Bronchial epithelial cell (primary cell): Measurements from ENCODE around the gene ATG10. TPM values are rescaled to one million over a fixed set of nuclear protein-coding genes. Genes with fewer than 3 reads are reported as not detected.
A peak's percentile ranks its signal among the peaks of the same experiment; 100 is the strongest.
"Not testable (repeated sequence)": the region's sequence is repeated elsewhere in the genome, so short reads cannot be mapped to it uniquely, and the experiment has no call there.

ENCODE experiments used
- DNase-seq: peaks from one replicate; pipeline ENCODE4 v3.0.0-alpha.2; 2010; ENCODE audit warnings: low read depth
- FAIRE-seq: peaks from 2 replicates; lab custom pipeline; 2011; peaks lifted over from hg19 to GRCh38; lab: Jason Lieb, UNC
- H3K27me3 ChIP-seq: 2 replicates; pipeline ENCODE4 v1.5.1; 2011; ENCODE audit warnings: low read length; ENCODE audit not compliant: control insufficient read depth, insufficient read depth
- H3K36me3 ChIP-seq: 2 replicates; pipeline ENCODE4 v1.5.1; 2011; ENCODE audit warnings: low read length; ENCODE audit not compliant: control insufficient read depth, insufficient read depth
- H3K4me3 ChIP-seq: 2 replicates; pipeline ENCODE4 v1.5.1; 2011; ENCODE audit warnings: mild to moderate bottlenecking, low read depth, low read length, control low read depth
- total RNA-seq: library from RNA; depleted of rRNA; stranded (reverse); fragments of >200 nt; gene quantifications from 2 replicates; pipeline ENCODE4 v1.2.1, GENCODE V29; 2014
- TF ChIP-seq, protein P1 (sequence below): IDR thresholded peaks from 2 replicates; pipeline ENCODE4 v1.5.1; 2011; ENCODE audit warnings: mild to moderate bottlenecking, moderate library complexity, low read length, control low read depth, inconsistent platforms; ENCODE audit not compliant: insufficient read depth, severe bottlenecking

The ATG10 gene
- total RNA-seq, 1 donor from 2014 or later, result 9.7 TPM

DNA sequence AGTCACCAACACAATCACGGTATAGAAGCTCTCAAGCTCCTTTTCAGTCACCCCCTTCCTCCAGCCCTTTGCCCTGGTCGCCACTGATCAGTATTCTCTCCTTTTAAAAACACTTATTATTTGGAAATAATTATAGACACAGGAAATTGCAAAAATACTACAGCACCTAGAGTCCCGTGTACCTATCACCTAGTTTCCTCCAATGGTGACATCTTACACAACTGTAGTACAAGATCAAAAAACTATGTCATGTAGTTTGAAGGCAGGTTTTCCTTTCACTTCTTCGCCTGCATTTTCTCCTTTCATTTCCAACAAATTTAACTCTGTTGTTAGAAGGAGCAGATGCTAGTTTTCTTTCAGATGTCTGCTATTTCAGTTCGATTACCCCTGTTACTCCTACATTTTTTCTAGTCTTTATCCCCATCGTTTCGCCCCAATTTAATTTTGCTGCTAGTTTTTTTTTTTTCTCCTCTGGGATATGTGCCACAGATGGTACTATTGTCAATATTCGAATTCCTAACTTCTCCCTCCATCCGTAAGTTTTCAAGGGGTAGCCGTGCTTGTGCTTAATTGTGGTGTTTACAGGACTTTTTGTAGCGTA is 612 bp upstream of the ATG10 start:
- H3K36me3 ChIP-seq, result no peaks in the 10 kb centered on the region
- FAIRE-seq (no peak), DNase-seq (peak; percentile 28)
- no peaks in the 10 kb centered on the region for H3K27me3 ChIP-seq
- TF ChIP-seq, protein P1, sequence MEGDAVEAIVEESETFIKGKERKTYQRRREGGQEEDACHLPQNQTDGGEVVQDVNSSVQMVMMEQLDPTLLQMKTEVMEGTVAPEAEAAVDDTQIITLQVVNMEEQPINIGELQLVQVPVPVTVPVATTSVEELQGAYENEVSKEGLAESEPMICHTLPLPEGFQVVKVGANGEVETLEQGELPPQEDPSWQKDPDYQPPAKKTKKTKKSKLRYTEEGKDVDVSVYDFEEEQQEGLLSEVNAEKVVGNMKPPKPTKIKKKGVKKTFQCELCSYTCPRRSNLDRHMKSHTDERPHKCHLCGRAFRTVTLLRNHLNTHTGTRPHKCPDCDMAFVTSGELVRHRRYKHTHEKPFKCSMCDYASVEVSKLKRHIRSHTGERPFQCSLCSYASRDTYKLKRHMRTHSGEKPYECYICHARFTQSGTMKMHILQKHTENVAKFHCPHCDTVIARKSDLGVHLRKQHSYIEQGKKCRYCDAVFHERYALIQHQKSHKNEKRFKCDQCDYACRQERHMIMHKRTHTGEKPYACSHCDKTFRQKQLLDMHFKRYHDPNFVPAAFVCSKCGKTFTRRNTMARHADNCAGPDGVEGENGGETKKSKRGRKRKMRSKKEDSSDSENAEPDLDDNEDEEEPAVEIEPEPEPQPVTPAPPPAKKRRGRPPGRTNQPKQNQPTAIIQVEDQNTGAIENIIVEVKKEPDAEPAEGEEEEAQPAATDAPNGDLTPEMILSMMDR, result no peak
- peak overlapping the region; percentile 82 for H3K4me3 ChIP-seq

DNA sequence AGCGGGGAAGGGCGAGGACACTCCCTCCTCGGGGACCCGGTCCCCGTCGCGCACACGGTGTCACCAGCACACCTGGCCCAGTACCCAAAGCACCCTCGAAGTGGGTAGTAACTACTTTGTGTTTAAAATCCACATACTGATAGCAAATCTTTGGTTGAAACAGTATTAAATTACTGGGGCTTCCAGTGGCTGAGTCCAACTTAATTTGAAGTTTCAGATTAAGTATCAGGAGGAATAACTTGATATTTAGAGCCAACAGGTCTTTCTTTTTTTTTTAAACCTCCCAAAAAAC is 615 bp downstream of the ATG10 start:
- DNase-seq (no peak), FAIRE-seq (no peak)
- Histone ChIP-seq H3K36me3 (no peaks in the 10 kb centered on the region), H3K27me3 (no peaks in the 10 kb centered on the region), H3K4me3 (peak overlapping the region; percentile 82)
- TF ChIP-seq, protein P1, result no peak

DNA sequence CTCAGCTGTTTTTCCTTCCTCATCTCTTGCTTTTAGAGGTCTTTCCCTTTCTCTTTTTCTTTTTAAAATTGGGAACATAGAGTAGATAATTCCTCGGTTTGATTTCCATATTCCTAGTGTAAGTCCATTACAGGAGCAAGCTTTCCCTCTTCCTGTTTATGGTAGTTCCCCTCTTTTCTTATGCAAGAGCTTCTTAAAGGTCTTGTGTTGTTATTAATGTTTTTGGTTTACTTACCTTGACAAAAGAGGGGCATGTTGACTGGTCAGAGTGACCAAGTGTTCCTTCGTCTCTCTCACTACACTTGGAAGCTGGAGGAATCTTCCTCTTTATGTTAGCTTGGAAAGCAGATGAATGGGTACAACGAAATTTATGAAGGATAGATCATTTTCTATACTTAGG is 8.3 kb downstream of the ATG10 start:
- Histone ChIP-seq H3K36me3 (no peaks in the 10 kb centered on the region), H3K4me3 (no peak overlapping the region), H3K27me3 (no peaks in the 10 kb centered on the region)
- no peak for FAIRE-seq
- TF ChIP-seq, protein P1, result no peak
- DNase-seq, result no peak

DNA sequence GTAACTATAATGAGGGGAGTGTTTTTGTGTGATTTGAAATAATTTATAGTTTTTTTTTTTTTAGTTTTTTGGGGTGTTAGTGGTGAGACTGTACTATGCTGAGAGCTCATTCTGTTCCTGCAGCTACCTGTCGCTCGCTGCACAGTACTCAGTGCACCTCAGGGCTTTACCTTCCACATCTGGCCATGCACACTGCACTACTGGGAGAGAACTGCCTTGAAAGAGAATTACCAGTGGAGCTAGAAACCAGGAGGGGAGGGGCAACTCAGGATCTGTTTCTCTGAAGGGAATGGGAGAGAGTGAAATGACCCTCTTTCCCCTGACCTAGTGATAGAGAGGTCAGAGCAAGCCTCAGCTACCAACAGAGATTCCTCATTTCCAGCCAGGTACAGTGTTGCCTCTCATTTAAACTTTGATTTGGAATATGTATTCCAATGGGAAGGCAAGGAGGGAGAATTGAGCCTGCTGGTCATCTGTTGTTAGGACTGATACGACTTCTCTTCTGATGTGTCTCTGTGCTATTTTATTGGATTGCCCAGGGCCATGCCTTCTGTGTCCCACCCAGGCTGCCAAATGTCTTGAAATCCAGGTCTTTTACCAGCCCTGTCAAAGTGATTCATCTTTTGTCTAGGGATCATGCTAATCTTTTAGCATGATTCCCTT is 8.9 kb downstream of the ATG10 start:
- DNase-seq, result no peak

DNA sequence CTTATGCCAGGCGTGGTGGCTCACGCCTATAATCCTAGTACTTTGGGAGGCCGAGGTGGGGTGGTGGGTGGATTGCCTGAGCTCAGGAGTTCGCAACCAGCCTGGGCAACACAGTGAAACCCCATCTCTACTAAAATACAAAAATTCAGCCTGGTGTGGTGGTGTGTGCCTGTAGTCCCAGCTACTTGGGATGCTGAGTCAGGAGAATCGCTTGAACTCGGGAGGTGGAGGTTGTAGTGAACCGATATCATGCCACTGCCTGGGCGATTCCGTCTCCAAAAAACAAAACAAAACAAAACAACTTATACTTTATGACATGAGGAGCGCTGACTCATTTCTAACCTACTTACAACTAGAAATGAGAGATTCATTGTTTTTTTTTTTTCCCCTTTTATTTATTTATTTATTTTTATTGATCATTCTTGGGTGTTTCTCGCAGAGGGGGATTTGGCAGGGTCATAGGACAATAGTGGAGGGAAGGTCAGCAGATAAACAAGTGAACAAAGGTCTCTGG is 10.4 kb downstream of the ATG10 start:
- not testable (repeated sequence) for H3K27me3 ChIP-seq, H3K4me3 ChIP-seq, FAIRE-seq, DNase-seq, H3K36me3 ChIP-seq

More for the DNA sequence above, 8.9 kb downstream of the ATG10 start:
- FAIRE-seq, result no peak
- no peaks in the 10 kb centered on the region for H3K27me3 ChIP-seq
- TF ChIP-seq, protein P1, result no peak
- no peaks in the 10 kb centered on the region for H3K36me3 ChIP-seq
- H3K4me3 ChIP-seq, result no peak overlapping the region

DNA sequence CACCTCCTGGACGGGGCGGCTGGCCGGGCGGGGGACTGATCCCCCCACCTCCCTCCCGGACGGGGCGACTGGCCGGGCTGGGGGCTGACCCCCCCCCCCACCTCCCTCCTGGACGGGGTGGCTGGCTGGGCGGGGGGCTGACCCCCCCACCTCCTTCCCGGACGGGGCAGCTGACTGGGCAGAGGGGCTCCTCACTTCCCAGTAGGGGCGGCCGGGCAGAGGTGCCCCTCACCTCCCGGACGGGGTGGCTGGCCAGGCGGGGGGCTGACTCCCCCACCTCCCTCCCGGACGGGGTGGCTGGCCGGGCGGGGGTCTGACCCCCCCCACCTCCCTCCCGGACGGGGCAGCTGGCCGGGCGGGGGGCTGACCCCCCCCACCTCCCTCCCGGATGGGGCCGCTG is 11.3 kb downstream of the ATG10 start:
- not testable (repeated sequence) for H3K36me3 ChIP-seq, FAIRE-seq, H3K4me3 ChIP-seq, DNase-seq, H3K27me3 ChIP-seq

DNA sequence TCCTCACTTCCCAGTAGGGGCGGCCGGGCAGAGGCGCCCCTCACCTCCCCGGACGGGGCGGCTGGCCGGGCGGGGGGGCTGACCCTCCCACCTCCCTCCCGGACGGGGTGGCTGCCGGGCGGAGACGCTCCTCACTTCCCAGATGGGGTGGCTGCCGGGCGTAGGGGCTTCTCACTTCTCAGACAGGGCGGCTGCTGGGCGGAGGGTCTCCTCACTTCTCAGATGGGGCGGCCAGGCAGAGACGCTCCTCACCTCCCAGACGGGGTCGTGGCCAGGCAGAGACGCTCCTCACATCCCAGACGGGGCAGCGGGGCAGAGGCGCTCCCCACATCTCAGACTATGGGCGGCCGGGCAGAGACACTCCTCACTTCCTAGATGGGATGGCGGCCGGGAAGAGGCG is 11.7 kb downstream of the ATG10 start:
- not testable (repeated sequence) for H3K36me3 ChIP-seq, H3K4me3 ChIP-seq, DNase-seq, FAIRE-seq, H3K27me3 ChIP-seq
